NK-92 (cell line): ENCODE results near the gene ZNF662.
A peak's percentile ranks its signal among the peaks of the same experiment; 100 is the strongest.
"Not testable (repeated sequence)": the region's sequence is repeated elsewhere in the genome, so short reads cannot be mapped to it uniquely, and the experiment has no call there.

Source experiments
- DNase-seq: peaks from one replicate; lab custom pipeline; 2025; ENCODE audit not compliant: unreplicated experiment; lab: John Stamatoyannopoulos, UW

The ZNF662 gene

GRCh38 chr3:42906070-42906847 lies at the start of gene ZNF662:
Gene ZNF662 (plus strand): TSS chr3:42906142. CDS start chr3:42908115, 1,973 bp downstream.
- no peak for DNase-seq

GRCh38 chr3:42856544-42856943 lies 49.4 kb upstream of the ZNF662 start:
- DNase-seq = no peak

GRCh38 chr3:42864321-42864950 lies 41.5 kb upstream of the ZNF662 start:
- no peak for DNase-seq

DNA sequence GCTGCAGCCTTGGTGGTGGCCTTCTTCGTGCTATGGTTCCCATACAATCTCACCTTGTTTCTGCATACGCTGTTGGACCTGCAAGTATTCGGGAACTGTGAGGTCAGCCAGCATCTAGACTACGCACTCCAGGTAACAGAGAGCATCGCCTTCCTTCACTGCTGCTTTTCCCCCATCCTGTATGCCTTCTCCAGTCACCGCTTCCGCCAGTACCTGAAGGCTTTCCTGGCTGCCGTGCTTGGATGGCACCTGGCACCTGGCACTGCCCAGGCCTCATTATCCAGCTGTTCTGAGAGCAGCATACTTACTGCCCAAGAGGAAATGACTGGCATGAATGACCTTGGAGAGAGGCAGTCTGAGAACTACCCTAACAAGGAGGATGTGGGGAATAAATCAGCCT lies 40.7 kb upstream of the ZNF662 start:
- no peak for DNase-seq

- no peak for DNase-seq
These were observed 38.8 kb upstream of the ZNF662 start for GRCh38 chr3:42867138-42867537.

DNA sequence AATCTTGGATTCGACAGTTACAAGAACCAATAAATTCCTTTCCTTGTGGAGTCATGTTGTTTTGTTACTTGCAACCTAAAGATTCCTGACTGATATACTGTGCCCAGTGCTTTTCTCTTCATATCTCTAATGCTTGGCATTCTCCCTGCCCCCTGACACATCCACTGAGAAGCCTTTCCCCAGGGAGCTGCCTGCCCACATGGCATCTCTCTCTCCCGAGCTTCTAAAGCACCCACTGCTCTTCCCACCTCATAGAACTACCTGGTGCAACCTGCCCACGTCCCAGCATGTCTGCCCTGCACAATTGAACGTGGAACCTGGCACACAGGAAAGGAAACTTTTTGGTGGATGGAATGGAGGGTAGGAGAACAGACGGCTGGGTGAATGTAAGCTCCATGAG lies 37.1 kb upstream of the ZNF662 start:
- DNase-seq = no peak

GRCh38 chr3:42871592-42872196 lies 34.2 kb upstream of the ZNF662 start:
- DNase-seq = no peak

GRCh38 chr3:42872718-42873117 lies 33.2 kb upstream of the ZNF662 start:
- no peak for DNase-seq

DNA sequence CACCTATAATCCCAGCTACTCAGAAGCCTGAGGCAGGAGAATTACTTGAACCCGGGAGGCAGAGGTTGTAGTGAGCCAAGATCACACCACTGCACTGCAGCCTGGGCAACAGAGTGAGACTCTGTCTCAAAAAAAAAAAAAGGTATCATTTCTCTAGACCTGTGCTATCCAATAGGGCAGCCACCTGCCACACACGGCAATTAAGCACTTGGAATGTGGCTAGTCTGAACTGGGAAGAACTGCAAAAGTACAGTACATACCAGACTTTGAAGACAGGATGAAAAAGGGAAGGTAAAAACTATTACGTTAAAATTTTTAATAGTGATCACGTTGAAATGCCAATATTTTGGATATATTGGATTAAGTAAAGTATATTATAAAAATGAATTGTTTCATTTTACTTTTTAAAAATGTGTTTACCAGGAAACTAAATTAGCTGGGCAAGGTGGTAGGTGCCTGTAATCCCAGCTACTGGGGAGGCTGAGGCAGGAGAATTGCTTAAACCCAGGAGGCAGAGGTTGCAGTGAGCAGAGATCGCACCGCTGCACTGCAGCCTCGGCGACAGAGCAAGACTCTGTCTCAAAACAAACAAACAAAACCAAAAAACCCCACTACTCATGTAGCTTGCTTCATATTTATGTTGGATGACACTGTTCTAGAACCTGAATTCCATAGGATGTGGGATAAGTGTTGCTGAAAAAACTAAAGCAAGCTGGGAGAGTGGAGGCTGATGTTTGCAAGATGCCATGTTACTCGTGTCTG lies 32.5 kb upstream of the ZNF662 start:
- DNase-seq = no peak

DNA sequence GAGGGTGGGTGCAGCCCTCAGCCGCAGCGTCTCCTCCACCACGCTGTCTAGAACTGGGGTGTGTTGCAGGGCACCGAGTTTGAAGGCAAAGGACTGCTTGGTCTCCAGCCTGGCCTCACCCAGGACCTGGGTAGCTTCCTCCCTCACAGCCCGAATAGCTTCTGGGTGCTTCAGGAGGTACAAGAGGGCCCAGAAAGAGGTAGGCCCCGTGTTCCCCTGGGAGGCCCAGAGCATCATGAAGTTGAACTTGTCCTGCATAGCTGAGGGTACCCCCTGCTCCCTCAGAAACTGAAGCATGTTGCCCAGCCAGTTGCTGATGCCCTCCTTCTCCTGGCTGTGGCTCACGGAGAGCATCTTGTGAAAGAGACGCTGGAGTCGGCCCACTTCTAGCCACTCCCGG lies 31.2 kb upstream of the ZNF662 start:
- DNase-seq = no peak

GRCh38 chr3:42875325-42876151 lies 30.4 kb upstream of the ZNF662 start, which contains the start of gene CYP8B1:
Gene CYP8B1 (minus strand): TSS chr3:42875879. CDS start chr3:42875816, 63 bp downstream.
- no peak for DNase-seq

GRCh38 chr3:42876401-42876800 lies 29.5 kb upstream of the ZNF662 start:
- no peak for DNase-seq

- DNase-seq = no peak
These were observed 28.8 kb upstream of the ZNF662 start for GRCh38 chr3:42876940-42877720.

DNA sequence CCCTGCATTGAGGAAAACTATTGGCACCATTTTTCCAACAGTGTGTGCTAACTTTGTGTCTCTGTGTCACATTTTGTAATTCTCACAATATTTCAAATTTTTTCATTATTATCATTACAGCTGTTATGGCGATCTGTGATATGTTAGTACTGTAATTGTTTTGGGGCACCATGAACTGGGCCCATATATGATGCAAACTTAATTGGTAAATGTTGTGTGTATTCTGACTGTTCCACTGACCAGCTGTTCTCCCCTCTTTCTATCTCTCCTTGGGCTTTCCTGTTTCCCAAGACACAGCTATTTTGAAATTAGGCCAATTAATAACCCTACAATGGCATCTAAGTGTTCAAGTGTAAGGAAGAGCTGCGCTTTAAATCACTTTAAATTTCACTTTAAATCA lies 28.1 kb upstream of the ZNF662 start:
- DNase-seq = no peak

GRCh38 chr3:42880183-42880582 lies 25.8 kb upstream of the ZNF662 start:
- DNase-seq = no peak

- peak; percentile 42 for DNase-seq
These were observed 25.1 kb upstream of the ZNF662 start for GRCh38 chr3:42880601-42881451.

DNA sequence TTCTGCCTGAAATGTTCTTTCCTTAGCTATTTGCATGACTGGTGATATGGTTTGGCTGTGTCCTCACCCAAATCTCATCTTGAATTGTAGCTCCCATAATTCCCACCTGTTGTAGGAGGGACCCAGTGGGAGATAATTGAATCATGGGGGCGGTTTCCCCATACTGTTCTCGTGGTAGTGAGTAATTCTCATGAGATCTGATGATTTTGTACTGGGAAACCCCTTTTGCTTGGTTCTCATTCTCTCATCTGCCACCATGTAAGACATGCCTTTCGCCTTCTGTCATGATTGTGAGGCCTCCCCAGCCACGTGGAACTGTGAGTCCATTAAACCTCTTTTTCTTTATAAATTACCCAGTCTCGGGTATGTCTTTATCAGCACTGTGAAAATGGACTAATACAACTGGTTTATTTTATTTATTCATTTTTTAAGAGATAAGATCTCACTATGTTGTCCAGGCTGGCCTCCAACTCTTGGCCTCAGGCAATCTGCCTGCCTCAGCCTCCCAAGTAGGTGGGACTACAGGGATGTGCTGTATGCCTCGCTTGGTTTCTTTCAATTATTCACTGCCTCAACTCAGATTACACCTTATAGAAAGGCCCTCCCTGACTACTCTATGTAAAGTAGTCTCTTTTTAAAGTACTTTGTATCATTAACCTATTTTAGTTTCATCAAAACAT lies 22.6 kb upstream of the ZNF662 start:
- not testable (repeated sequence) for DNase-seq

GRCh38 chr3:42884324-42884723 lies 21.6 kb upstream of the ZNF662 start:
- no peak for DNase-seq
